Neural cell (in vitro differentiated cells): ENCODE results near the gene IL31RA. TPM values are rescaled to one million over a fixed set of nuclear protein-coding genes. Genes with fewer than 3 reads are reported as not detected.

Experiments
- H2AFZ ChIP-seq: fragments of 200-600, 300-800 bp; sonication (generic), shearing (Covaris generic); 2 replicates; pipeline ENCODE4 v1.6.0; 2014; ENCODE audit warnings: low read depth, mild to moderate bottlenecking, antibody characterized with exemption, low read length, moderate library complexity
- H3F3A ChIP-seq: fragments of 200-600 bp; shearing (Covaris generic); 2 replicates; pipeline ENCODE4 v1.6.1; 2016; ENCODE audit warnings: mild to moderate bottlenecking, moderate library complexity, mixed read lengths, antibody characterized with exemption, low read length; ENCODE audit not compliant: insufficient read depth, poor library complexity, severe bottlenecking
- H3K27ac ChIP-seq: fragments of 200-600, 300-800 bp; sonication (generic), shearing (Covaris generic); 2 replicates; pipeline ENCODE4 v1.5.1; 2014; ENCODE audit warnings: mild to moderate bottlenecking, low read length, moderate library complexity
- H3K27me3 ChIP-seq: fragments of 300-800, 200-600 bp; sonication (generic), shearing (Covaris generic); 2 replicates; pipeline ENCODE4 v1.6.0; 2014; ENCODE audit warnings: mild to moderate bottlenecking, low read depth, low read length, moderate library complexity; ENCODE audit not compliant: insufficient read depth
- H3K36me3 ChIP-seq: fragments of 300-800, 200-600 bp; sonication (generic), shearing (Covaris generic); 2 replicates; pipeline ENCODE4 v1.5.1; 2014; ENCODE audit warnings: mild to moderate bottlenecking, antibody characterized with exemption, low read length, moderate library complexity; ENCODE audit not compliant: insufficient read depth
- H3K4me2 ChIP-seq: fragments of 300-800, 200-600 bp; sonication (generic), shearing (Covaris generic); 2 replicates; pipeline ENCODE4 v1.6.0; 2014; ENCODE audit warnings: mild to moderate bottlenecking, low read length
- H3K4me3 ChIP-seq: fragments of 300-800, 200-600 bp; sonication (generic), shearing (Covaris generic); 2 replicates; pipeline ENCODE4 v1.5.1; 2014; ENCODE audit warnings: mild to moderate bottlenecking, low read length, moderate library complexity
- H3K79me2 ChIP-seq: fragments of 200-600 bp; shearing (Covaris generic); replicated peaks from 2 replicates; pipeline ENCODE4 v1.6.0; 2014; ENCODE audit warnings: mild to moderate bottlenecking, low read length, moderate library complexity; ENCODE audit not compliant: insufficient read depth
- H3K9ac ChIP-seq: fragments of 300-800, 200-600 bp; sonication (generic), shearing (Covaris generic); 2 replicates; pipeline ENCODE4 v1.6.1; 2016; ENCODE audit warnings: mild to moderate bottlenecking, low read length, mixed read lengths
- H3K9me2 ChIP-seq: fragments of 200-600 bp; shearing (Covaris generic); 2 replicates; pipeline ENCODE4 v1.6.1; 2016; ENCODE audit warnings: mild to moderate bottlenecking, low read length, mixed read lengths; ENCODE audit not compliant: insufficient read depth
- H3K9me3 ChIP-seq: fragments of 200-600, 300-800 bp; sonication (generic), shearing (Covaris generic); 2 replicates; pipeline ENCODE4 v1.6.1; 2016; ENCODE audit warnings: mild to moderate bottlenecking, mixed run types, low read length, moderate library complexity, mixed read lengths
- H4K20me1 ChIP-seq: fragments of 200-600 bp; shearing (Covaris generic); 2 replicates; pipeline ENCODE4 v1.6.1; 2016; ENCODE audit warnings: mild to moderate bottlenecking, mixed run types; ENCODE audit not compliant: insufficient read depth
- EP300 ChIP-seq: fragments of 450-650 bp; conservative IDR thresholded peaks from 2 replicates; pipeline ENCODE4 v1.6.1; 2014; ENCODE audit warnings: antibody characterized with exemption, mild to moderate bottlenecking, moderate library complexity; ENCODE audit not compliant: poor library complexity, severe bottlenecking
- EZH2 ChIP-seq: fragments of 200-600, 300-800 bp; shearing (Covaris generic), sonication (generic); IDR thresholded peaks from 2 replicates; pipeline ENCODE4 v1.6.1; 2014; ENCODE audit warnings: antibody characterized with exemption, low read length, borderline replicate concordance, mild to moderate bottlenecking; ENCODE audit not compliant: insufficient read depth, poor library complexity, severe bottlenecking
- MXI1 ChIP-seq: fragments of 450-650 bp; conservative IDR thresholded peaks from 2 replicates; pipeline ENCODE4 v1.6.1; 2014; ENCODE audit warnings: antibody characterized with exemption, mild to moderate bottlenecking; ENCODE audit not compliant: poor library complexity, severe bottlenecking
- RAD21 ChIP-seq: fragments of 450-650 bp; conservative IDR thresholded peaks from 2 replicates; pipeline ENCODE4 v1.6.1; 2014; ENCODE audit warnings: antibody characterized with exemption, mild to moderate bottlenecking, moderate library complexity
- SMC3 ChIP-seq: fragments of 450-650 bp; conservative IDR thresholded peaks from 2 replicates; pipeline ENCODE4 v1.6.1; 2014; ENCODE audit warnings: antibody characterized with exemption, mild to moderate bottlenecking, moderate library complexity; ENCODE audit not compliant: poor library complexity
- TAF1 ChIP-seq: IDR thresholded peaks from 2 replicates; pipeline ENCODE4 v1.6.1; 2012; ENCODE audit warnings: low read depth
- polyA plus RNA-seq: library from polyadenylated mRNA; depleted of rRNA; stranded (reverse); fragments of >200 nt; gene quantifications from 2 replicates; pipeline ENCODE4 v1.2.3, GENCODE V29; 2014
- TF ChIP-seq, protein P1 (sequence below): fragments of 450-650 bp; IDR thresholded peaks from 2 replicates; pipeline ENCODE4 v1.5.1; 2014; ENCODE audit warnings: antibody characterized with exemption, mild to moderate bottlenecking, moderate library complexity; ENCODE audit not compliant: poor library complexity, severe bottlenecking
- TF ChIP-seq, protein P2 (sequence below): IDR thresholded peaks from 2 replicates; pipeline ENCODE4 v1.6.1; 2012; ENCODE audit warnings: borderline replicate concordance

Gene IL31RA
- polyA plus RNA-seq, 1 donor from 2014 or later: not detected

DNA sequence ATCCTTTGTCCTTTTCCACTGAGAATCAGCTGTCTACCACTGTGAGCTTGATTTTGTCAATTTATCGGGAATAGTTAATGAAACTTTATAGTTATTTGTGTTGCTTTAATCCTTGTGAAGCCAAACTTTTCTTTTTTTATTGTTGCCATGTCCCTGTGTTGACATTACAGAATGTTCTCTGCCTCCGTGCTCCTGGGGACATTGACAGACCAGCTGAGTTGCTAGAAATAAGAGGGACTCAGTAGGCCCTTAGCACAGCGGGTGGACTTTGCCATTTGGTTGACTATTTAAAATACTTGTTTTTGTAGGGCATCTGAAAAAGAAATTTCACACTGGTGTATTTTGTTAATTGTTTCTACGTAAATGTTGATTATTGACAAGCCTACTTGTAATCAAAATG is 70.5 kb downstream of the IL31RA start:
- H2AFZ ChIP-seq: no peak overlapping the region
- H3K79me2 ChIP-seq: no peaks in the 10 kb centered on the region
- H4K20me1 ChIP-seq: no peaks in the 10 kb centered on the region
- no peaks in the 10 kb centered on the region for H3K27me3 ChIP-seq
- no peaks in the 10 kb centered on the region for H3K9me2 ChIP-seq
- H3K4me2 ChIP-seq: no peak overlapping the region
- no peak for TF ChIP-seq TAF1
- no peak overlapping the region for H3K27ac ChIP-seq
- no peaks in the 10 kb centered on the region for H3F3A ChIP-seq
- no peaks in the 10 kb centered on the region for H3K9me3 ChIP-seq
- no peak overlapping the region for H3K9ac ChIP-seq
- H3K36me3 ChIP-seq: no peaks in the 10 kb centered on the region
- no peak overlapping the region for H3K4me3 ChIP-seq

DNA sequence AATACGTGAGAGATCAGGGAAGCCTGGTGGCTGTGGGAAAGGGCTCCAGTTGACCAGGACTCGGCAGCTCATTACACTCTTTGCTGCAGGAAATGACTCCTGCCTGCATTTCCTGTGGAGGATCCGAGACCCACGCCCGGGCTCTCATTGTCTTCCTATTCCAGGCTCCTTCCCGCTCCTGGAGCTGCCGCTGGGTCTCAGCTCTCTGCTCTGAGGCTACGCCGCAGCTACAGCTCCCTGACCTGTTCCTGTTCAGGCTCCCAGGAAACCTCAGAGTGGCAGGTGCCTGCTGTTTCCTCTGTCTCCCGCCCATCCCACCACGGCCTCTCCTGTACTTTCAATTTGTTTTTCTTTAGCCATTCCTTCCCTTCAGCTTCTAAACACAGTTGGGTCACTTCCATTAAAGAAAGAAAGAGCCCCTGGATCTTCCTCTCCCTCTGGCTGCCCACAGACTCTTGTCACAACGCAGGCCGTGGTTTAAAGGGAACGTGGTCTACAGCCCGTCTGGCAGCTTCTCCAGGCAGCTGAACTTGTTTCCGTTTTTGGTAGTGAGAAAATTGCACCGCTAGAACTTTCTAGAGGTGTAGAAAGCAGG is 72.1 kb downstream of the IL31RA start:
- H3K9me3 ChIP-seq: no peaks in the 10 kb centered on the region
- TF ChIP-seq TAF1 (no peak), MXI1 (no peak), EP300 (no peak), RAD21 (no peak), EZH2 (no peak), SMC3 (no peak)
- TF ChIP-seq, protein P1, sequence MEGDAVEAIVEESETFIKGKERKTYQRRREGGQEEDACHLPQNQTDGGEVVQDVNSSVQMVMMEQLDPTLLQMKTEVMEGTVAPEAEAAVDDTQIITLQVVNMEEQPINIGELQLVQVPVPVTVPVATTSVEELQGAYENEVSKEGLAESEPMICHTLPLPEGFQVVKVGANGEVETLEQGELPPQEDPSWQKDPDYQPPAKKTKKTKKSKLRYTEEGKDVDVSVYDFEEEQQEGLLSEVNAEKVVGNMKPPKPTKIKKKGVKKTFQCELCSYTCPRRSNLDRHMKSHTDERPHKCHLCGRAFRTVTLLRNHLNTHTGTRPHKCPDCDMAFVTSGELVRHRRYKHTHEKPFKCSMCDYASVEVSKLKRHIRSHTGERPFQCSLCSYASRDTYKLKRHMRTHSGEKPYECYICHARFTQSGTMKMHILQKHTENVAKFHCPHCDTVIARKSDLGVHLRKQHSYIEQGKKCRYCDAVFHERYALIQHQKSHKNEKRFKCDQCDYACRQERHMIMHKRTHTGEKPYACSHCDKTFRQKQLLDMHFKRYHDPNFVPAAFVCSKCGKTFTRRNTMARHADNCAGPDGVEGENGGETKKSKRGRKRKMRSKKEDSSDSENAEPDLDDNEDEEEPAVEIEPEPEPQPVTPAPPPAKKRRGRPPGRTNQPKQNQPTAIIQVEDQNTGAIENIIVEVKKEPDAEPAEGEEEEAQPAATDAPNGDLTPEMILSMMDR: no peak
- TF ChIP-seq, protein P2, sequence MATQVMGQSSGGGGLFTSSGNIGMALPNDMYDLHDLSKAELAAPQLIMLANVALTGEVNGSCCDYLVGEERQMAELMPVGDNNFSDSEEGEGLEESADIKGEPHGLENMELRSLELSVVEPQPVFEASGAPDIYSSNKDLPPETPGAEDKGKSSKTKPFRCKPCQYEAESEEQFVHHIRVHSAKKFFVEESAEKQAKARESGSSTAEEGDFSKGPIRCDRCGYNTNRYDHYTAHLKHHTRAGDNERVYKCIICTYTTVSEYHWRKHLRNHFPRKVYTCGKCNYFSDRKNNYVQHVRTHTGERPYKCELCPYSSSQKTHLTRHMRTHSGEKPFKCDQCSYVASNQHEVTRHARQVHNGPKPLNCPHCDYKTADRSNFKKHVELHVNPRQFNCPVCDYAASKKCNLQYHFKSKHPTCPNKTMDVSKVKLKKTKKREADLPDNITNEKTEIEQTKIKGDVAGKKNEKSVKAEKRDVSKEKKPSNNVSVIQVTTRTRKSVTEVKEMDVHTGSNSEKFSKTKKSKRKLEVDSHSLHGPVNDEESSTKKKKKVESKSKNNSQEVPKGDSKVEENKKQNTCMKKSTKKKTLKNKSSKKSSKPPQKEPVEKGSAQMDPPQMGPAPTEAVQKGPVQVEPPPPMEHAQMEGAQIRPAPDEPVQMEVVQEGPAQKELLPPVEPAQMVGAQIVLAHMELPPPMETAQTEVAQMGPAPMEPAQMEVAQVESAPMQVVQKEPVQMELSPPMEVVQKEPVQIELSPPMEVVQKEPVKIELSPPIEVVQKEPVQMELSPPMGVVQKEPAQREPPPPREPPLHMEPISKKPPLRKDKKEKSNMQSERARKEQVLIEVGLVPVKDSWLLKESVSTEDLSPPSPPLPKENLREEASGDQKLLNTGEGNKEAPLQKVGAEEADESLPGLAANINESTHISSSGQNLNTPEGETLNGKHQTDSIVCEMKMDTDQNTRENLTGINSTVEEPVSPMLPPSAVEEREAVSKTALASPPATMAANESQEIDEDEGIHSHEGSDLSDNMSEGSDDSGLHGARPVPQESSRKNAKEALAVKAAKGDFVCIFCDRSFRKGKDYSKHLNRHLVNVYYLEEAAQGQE: no peak
- H3F3A ChIP-seq: no peaks in the 10 kb centered on the region
- no peaks in the 10 kb centered on the region for H3K27me3 ChIP-seq
- no peaks in the 10 kb centered on the region for H3K36me3 ChIP-seq
- H3K4me3 ChIP-seq: no peak overlapping the region
- no peaks in the 10 kb centered on the region for H3K79me2 ChIP-seq
- H3K27ac ChIP-seq: no peak overlapping the region
- H3K4me2 ChIP-seq: no peak overlapping the region
- H3K9me2 ChIP-seq: no peaks in the 10 kb centered on the region
- no peaks in the 10 kb centered on the region for H4K20me1 ChIP-seq
- no peak overlapping the region for H3K9ac ChIP-seq
- H2AFZ ChIP-seq: no peak overlapping the region
